A549 (cell line): Measurements from ENCODE around the gene MMP24OS. TPM values are rescaled to one million over a fixed set of nuclear protein-coding genes. Genes with fewer than 3 reads are reported as not detected.

Experiments used
- ATAC-seq, 2 experiments: fragments of 200-7000 bp in 1 of 2; fragments of >200 bp in 1 of 2; cut with Nextera tagmentation in 1 of 2; cut with Tn5 transposase in 1 of 2; 3 replicates each; pipeline versions ENCODE4 v1.8.0 to v1.9.1; 2018 to 2020; ENCODE audit warnings: mild to moderate bottlenecking in 1 of 2, moderate library complexity in 1 of 2
- CTCF ChIA-PET: fragments of 300-600 bp; sonication (Branson Sonifier 250); formaldehyde crosslinking; extraction: SDS; loops from one replicate; lab custom pipeline; 2021; ENCODE audit warnings: antibody characterized with exemption, inconsistent platforms; lab: Yijun Ruan, JAX
- POLR2A ChIA-PET: fragments of 350-600 bp; formaldehyde crosslinking; extraction: SDS; loops from one replicate; lab custom pipeline; 2021; ENCODE audit warnings: antibody characterized with exemption, inconsistent platforms; lab: Yijun Ruan, JAX
- DNase-seq, 2 experiments: peaks; one replicate each; pipeline versions ENCODE4 v3.0.0 to v3.0.0-alpha.2; 2011 to 2016; ENCODE audit warnings: low read depth in 1 of 2, low spot score in 1 of 2
- FAIRE-seq: peaks from 2 replicates; lab custom pipeline; 2011; peaks lifted over from hg19 to GRCh38; lab: Jason Lieb, UNC
- H3K27ac ChIP-seq, 2 experiments: fragments of >200 bp; sonication (Bioruptor Twin); formaldehyde crosslinking; 3 replicates each; pipeline ENCODE4 v1.5.1; 2016 to 2017
- H3K4me1 ChIP-seq: fragments of >200 bp; sonication (Bioruptor Twin); formaldehyde crosslinking; 3 replicates; pipeline ENCODE4 v1.6.1; 2016
- H3K4me2 ChIP-seq: fragments of >200 bp; sonication (Bioruptor Twin); formaldehyde crosslinking; 3 replicates; pipeline ENCODE4 v1.6.1; 2016
- H3K4me3 ChIP-seq: fragments of >200 bp; sonication (Bioruptor Twin); formaldehyde crosslinking; 3 replicates; pipeline ENCODE4 v1.5.1; 2016
- H3K9me3 ChIP-seq: fragments of >200 bp; sonication (Bioruptor Twin); formaldehyde crosslinking; 3 replicates; pipeline ENCODE4 v1.6.1; 2016
- CBX2 ChIP-seq: fragments of 200-600 bp; sonication (generic); IDR thresholded peaks from 2 replicates; pipeline ENCODE4 v1.6.1; 2016; ENCODE audit warnings: low read depth, mild to moderate bottlenecking, borderline replicate concordance
- CBX8 ChIP-seq: fragments of 200-600 bp; sonication (generic); IDR thresholded peaks from 2 replicates; pipeline ENCODE4 v1.6.1; 2016
- FOSB ChIP-seq: fragments of 250-450 bp; sonication (Bioruptor Pico); IDR thresholded peaks from 2 replicates; pipeline ENCODE4 v1.5.0; 2020; ENCODE audit warnings: mild to moderate bottlenecking, moderate library complexity
- GATA3 ChIP-seq: IDR thresholded peaks from 2 replicates; pipeline ENCODE4 v1.6.1; 2012; ENCODE audit warnings: borderline replicate concordance
- HDAC2 ChIP-seq: fragments of 200-600 bp; sonication (generic); IDR thresholded peaks from 2 replicates; pipeline ENCODE4 v1.6.1; 2016
- HMGXB4 ChIP-seq: fragments of 250-450 bp; sonication (Bioruptor Pico); IDR thresholded peaks from 2 replicates; pipeline ENCODE4 v1.5.0; 2021; ENCODE audit warnings: mild to moderate bottlenecking, moderate library complexity, borderline replicate concordance
- JUN ChIP-seq, 2 experiments: fragments of >200 bp; sonication (Bioruptor Twin); formaldehyde crosslinking; IDR thresholded peaks; 2 replicates in 1 of 2; 3 replicates in 1 of 2; pipeline ENCODE4 v1.6.1; 2016 to 2017
- JUNB ChIP-seq: fragments of >200 bp; sonication (Bioruptor Twin); formaldehyde crosslinking; IDR thresholded peaks from 2 replicates; pipeline ENCODE4 v1.6.1; 2016
- MAFK ChIP-seq: fragments of 450-650 bp; IDR thresholded peaks from 2 replicates; pipeline ENCODE4 v1.6.1; 2014; ENCODE audit not compliant: partially characterized antibody
- MAZ ChIP-seq: fragments of 150-350 bp; IDR thresholded peaks from 2 replicates; pipeline ENCODE4 v1.6.1; 2014; ENCODE audit warnings: antibody characterized with exemption, low read depth, low read length, borderline replicate concordance
- NPAS2 ChIP-seq: fragments of 250-450 bp; sonication (Bioruptor Pico); IDR thresholded peaks from 2 replicates; pipeline ENCODE4 v1.8.0; 2022; ENCODE audit warnings: mild to moderate bottlenecking, moderate library complexity, borderline replicate concordance
- RAD21 ChIP-seq, 2 experiments: fragments of >200 bp in 1 of 2; sonication (Bioruptor Twin) in 1 of 2; formaldehyde crosslinking in 1 of 2; IDR thresholded peaks in 1 of 2; conservative IDR thresholded peaks in 1 of 2; 2 replicates in 1 of 2; 3 replicates in 1 of 2; pipeline ENCODE4 v1.6.1; 2012 to 2018; ENCODE audit warnings: inconsistent platforms in 1 of 2
- RARB ChIP-seq: fragments of 250-450 bp; sonication (Bioruptor Pico); IDR thresholded peaks from 2 replicates; pipeline ENCODE4 v1.8.0; 2021; ENCODE audit warnings: mild to moderate bottlenecking, moderate library complexity
- RCOR1 ChIP-seq: fragments of 150-350 bp; IDR thresholded peaks from 2 replicates; pipeline ENCODE4 v1.6.1; 2014; ENCODE audit warnings: antibody characterized with exemption, low read length, low read depth
- SMC3 ChIP-seq: fragments of >200 bp; sonication (Bioruptor Twin); formaldehyde crosslinking; IDR thresholded peaks from 3 replicates; pipeline ENCODE4 v1.6.1; 2018; ENCODE audit warnings: inconsistent platforms
- SREBF2 ChIP-seq: fragments of 450-650 bp; IDR thresholded peaks from 2 replicates; pipeline ENCODE4 v1.6.1; 2014; ENCODE audit warnings: mild to moderate bottlenecking, moderate library complexity
- TP53 ChIP-seq: fragments of 250-450 bp; sonication (Bioruptor Pico); IDR thresholded peaks from 2 replicates; pipeline ENCODE4 v1.5.0; 2021; ENCODE audit warnings: mild to moderate bottlenecking, moderate library complexity
- ZC3H11A ChIP-seq: fragments of 450-650 bp; IDR thresholded peaks from 2 replicates; pipeline ENCODE4 v1.6.1; 2014; ENCODE audit warnings: antibody characterized with exemption, mild to moderate bottlenecking
- WGBS: methylation state at CpG from one replicate; pipeline ENCODE4 v1.1.6; 2017; ENCODE audit errors: missing lambda C conversion rate; 5-methylcytosine and 5-hydroxymethylcytosine counted together
- polyA plus RNA-seq, 4 experiments: library from polyadenylated mRNA; depleted of rRNA in 3 of 4; stranded (reverse); fragments of >200 nt; fragmentation: RNase III in 1 of 4; extraction: RNeasy Plus Mini Kit Qiagen cat#74134 plus additional on column Dnase treatment in 1 of 4; gene quantifications; 2 replicates in 3 of 4; 3 replicates in 1 of 4; pipeline ENCODE4 v1.2.3, GENCODE V29; 2011 to 2017
- TF ChIP-seq, protein P1 (sequence below): fragments of 250-450 bp; sonication (Bioruptor Pico); IDR thresholded peaks from 2 replicates; pipeline ENCODE4 v1.5.0; 2020; ENCODE audit warnings: low read depth, mild to moderate bottlenecking, moderate library complexity

Gene MMP24OS
- polyA plus RNA-seq, 2 of the 4 experiments (the other 2 are of a cell fraction): 13.6 to 40.5 TPM

- CTCF ChIA-PET: interaction anchor here (0.6 to 14.7 kb wide), 36 partner anchors 8 to 836 kb away, joined by 3 to 267 read pairs (median 8); partner anchors contain the start of genes CEP250, EDEM2, EIF6 and FAM83C
- FAIRE-seq: no peak
- Histone ChIP-seq H3K9me3 (no peaks in the 10 kb centered on the region), H3K4me2 (peak overlapping the region; percentile 5; the same call in 1 of the 3 replicates), H3K4me1 (peaks cover 55% of the 10 kb centered on the region), H3K4me3 (no peak overlapping the region), H3K27ac (peak overlapping the region; percentile 95 to 96; a peak in 5 of 6 replicates)
- POLR2A ChIA-PET: interaction anchor here (0.7 to 0.8 kb wide), 2 partner anchors 18 to 134 kb away, joined by 4 read pairs; partner anchors contain the start of gene EIF6
- TF ChIP-seq ZC3H11A: no peak
- TF ChIP-seq RARB (CRISPR knock-in tag): no peak
- peak; percentile 30 for TF ChIP-seq MAFK
- no peak for ATAC-seq
- WGBS: 61% methylated on average over 6 of the region's 6 CpGs
- no peak for DNase-seq
Measured at GRCh38 chr20:35302421-35303335, 24.8 kb upstream of the MMP24OS start.

DNA sequence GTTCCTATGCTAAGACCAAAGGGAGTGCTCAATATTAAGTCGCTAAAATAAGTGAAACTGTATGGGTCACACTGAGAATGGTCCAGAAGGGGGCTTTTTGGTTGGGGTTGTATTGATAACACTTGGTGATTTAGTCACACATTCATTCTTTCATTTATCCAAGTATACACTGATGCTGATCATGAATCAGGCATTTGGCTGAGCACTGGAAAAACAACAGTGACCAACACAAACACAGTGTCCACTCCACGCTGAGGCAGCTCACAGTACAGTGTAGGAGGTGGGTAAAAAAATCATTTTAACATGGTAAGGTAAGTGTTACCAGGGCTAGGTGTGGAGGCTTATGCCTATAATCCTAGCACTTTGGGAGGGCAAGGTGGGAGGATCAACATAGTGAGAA is 23.5 kb upstream of the MMP24OS start:
- 79% methylated on average over 2 of the region's 2 CpGs for WGBS
- FAIRE-seq (no peak), DNase-seq (no peak), ATAC-seq (no peak)
- H3K4me3 ChIP-seq: no peak overlapping the region
- H3K4me1 ChIP-seq: peaks cover 47% of the 10 kb centered on the region
- no peak overlapping the region for H3K4me2 ChIP-seq
- no peak overlapping the region; a peak in 1 of 6 replicates for H3K27ac ChIP-seq
- ChIA-PET CTCF (interaction anchor here (0.8 to 14.7 kb wide), 12 partner anchors 11 to 146 kb away, joined by 3 to 267 read pairs (median 24); partner anchors contain the start of genes FAM83C and GDF5), POLR2A (interaction anchor here (0.5 kb wide), 1 partner anchor 38 kb away, joined by 4 read pairs; no protein-coding TSS in a partner anchor)
- no peaks in the 10 kb centered on the region for H3K9me3 ChIP-seq
- TF ChIP-seq, protein P1, sequence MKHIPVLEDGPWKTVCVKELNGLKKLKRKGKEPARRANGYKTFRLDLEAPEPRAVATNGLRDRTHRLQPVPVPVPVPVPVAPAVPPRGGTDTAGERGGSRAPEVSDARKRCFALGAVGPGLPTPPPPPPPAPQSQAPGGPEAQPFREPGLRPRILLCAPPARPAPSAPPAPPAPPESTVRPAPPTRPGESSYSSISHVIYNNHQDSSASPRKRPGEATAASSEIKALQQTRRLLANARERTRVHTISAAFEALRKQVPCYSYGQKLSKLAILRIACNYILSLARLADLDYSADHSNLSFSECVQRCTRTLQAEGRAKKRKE: no peak
- TF ChIP-seq MAZ (no peak), HDAC2 (no peak), NPAS2 (CRISPR knock-in tag) (no peak), RCOR1 (no peak), SREBF2 (no peak), TP53 (no peak), CBX2 (no peak), RAD21 (conservative IDR thresholded peaks at IDR 0.05 in 1 of 2, IDR thresholded peaks at IDR 0.05 in 1 of 2) (no peak), FOSB (no peak), JUNB (no peak), SMC3 (no peak)
- TF ChIP-seq, all 56 proteins: peak for 0

GRCh38 chr20:35300469-35301262 is 22.7 kb upstream of the MMP24OS start:
- Histone ChIP-seq H3K4me1 (peaks cover 40% of the 10 kb centered on the region), H3K9me3 (no peaks in the 10 kb centered on the region), H3K4me2 (no peak overlapping the region), H3K27ac (no peak overlapping the region), H3K4me3 (no peak overlapping the region)
- no peak for FAIRE-seq
- 89% methylated on average over 4 of the region's 4 CpGs for WGBS
- ChIA-PET POLR2A (interaction anchor here (0.5 kb wide), 1 partner anchor 37 kb away, joined by 4 read pairs; no protein-coding TSS in a partner anchor), CTCF (interaction anchor here (0.8 to 14.7 kb wide), 12 partner anchors 12 to 336 kb away, joined by 3 to 267 read pairs (median 5); partner anchors contain the start of gene GDF5)
- no peak for TF ChIP-seq CBX2
- no peak for TF ChIP-seq JUNB
- no peak for TF ChIP-seq CBX8
- no peak for TF ChIP-seq GATA3
- TF ChIP-seq SMC3: no peak
- TF ChIP-seq RAD21 (conservative IDR thresholded peaks at IDR 0.05 in 1 of 2, IDR thresholded peaks at IDR 0.05 in 1 of 2): no peak
- no peak for TF ChIP-seq HMGXB4
- no peak for TF ChIP-seq SREBF2
- no peak for TF ChIP-seq HDAC2
- no peak for TF ChIP-seq JUN (IDR thresholded peaks at IDR 0.05)
- DNase-seq: no peak
- no peak for ATAC-seq
